WTC11 (cell line): Measurements from ENCODE around the gene COL25A1. TPM values are rescaled to one million over a fixed set of nuclear protein-coding genes. Genes with fewer than 3 reads are reported as not detected.

Source experiments
- ATAC-seq: fragments of 200-7000 bp; cut with Tn5 transposase; 2 replicates; pipeline ENCODE4 v1.10.0; 2021; ENCODE audit warnings: mild to moderate bottlenecking, moderate library complexity
- CTCF ChIA-PET: fragments of 300-600 bp; sonication (Branson Sonifier 250); formaldehyde crosslinking; loops from one replicate; lab custom pipeline; 2021; ENCODE audit warnings: antibody characterized with exemption; lab: Charles Lee
- POLR2A ChIA-PET: fragments of 350-600 bp; sonication (Branson Sonifier 250); formaldehyde crosslinking; loops from one replicate; lab custom pipeline; 2021; ENCODE audit warnings: antibody characterized with exemption; lab: Charles Lee
- DNase-seq: peaks from one replicate; pipeline ENCODE4 v3.0.0; 2021; ENCODE audit warnings: low spot score
- H3K27ac Mint-ChIP-seq: 2 replicates; pipeline ENCODE4 v1.8.0; 2021; ENCODE audit warnings: mixed read lengths
- H3K27me3 Mint-ChIP-seq: 2 replicates; pipeline ENCODE4 v1.8.0; 2021; ENCODE audit warnings: low read depth, mild to moderate bottlenecking, moderate library complexity, mixed read lengths
- H3K36me3 Mint-ChIP-seq: 2 replicates; pipeline ENCODE4 v1.8.0; 2021; ENCODE audit warnings: mixed read lengths
- H3K4me1 Mint-ChIP-seq: 2 replicates; pipeline ENCODE4 v1.8.0; 2022; ENCODE audit warnings: mixed read lengths
- H3K4me3 Mint-ChIP-seq: 2 replicates; pipeline ENCODE4 v1.8.0; 2021; ENCODE audit warnings: mild to moderate bottlenecking, moderate library complexity, mixed read lengths
- H3K9me3 Mint-ChIP-seq: 2 replicates; pipeline ENCODE4 v1.8.0; 2021; ENCODE audit warnings: mixed read lengths
- AR ChIP-seq: fragments of 250-450 bp; sonication (Bioruptor Pico); IDR thresholded peaks from 2 replicates; pipeline ENCODE4 v1.9.0; 2021; ENCODE audit warnings: mild to moderate bottlenecking
- ATF2 ChIP-seq: sonication (generic); formaldehyde crosslinking; IDR thresholded peaks from 2 replicates; pipeline ENCODE4 v1.8.1; 2022; ENCODE audit warnings: low read depth, missing genetic modification reagents, borderline replicate concordance
- CREM ChIP-seq: sonication (generic); formaldehyde crosslinking; IDR thresholded peaks from 2 replicates; pipeline ENCODE4 v1.8.1; 2022; ENCODE audit warnings: mild to moderate bottlenecking, missing genetic modification reagents, moderate library complexity
- E2F5 ChIP-seq: sonication (generic); formaldehyde crosslinking; IDR thresholded peaks from 2 replicates; pipeline ENCODE4 v1.8.1; 2022; ENCODE audit warnings: mild to moderate bottlenecking, moderate library complexity, missing genetic modification reagents
- EMX1 ChIP-seq: fragments of 250-450 bp; sonication (Bioruptor Pico); IDR thresholded peaks from 2 replicates; pipeline ENCODE4 v1.8.0; 2021; ENCODE audit warnings: mild to moderate bottlenecking
- ESRRA ChIP-seq: sonication (generic); formaldehyde crosslinking; IDR thresholded peaks from 2 replicates; pipeline ENCODE4 v1.8.1; 2022; ENCODE audit warnings: mild to moderate bottlenecking, missing genetic modification reagents, borderline replicate concordance
- ETV6 ChIP-seq: sonication (generic); formaldehyde crosslinking; IDR thresholded peaks from 2 replicates; pipeline ENCODE4 v1.8.1; 2022; ENCODE audit warnings: mild to moderate bottlenecking, missing genetic modification reagents
- FOXJ3 ChIP-seq: sonication (generic); formaldehyde crosslinking; IDR thresholded peaks from 2 replicates; pipeline ENCODE4 v1.9.0; 2021; ENCODE audit warnings: missing genetic modification reagents, mild to moderate bottlenecking, borderline replicate concordance
- FOXP4 ChIP-seq: sonication (generic); formaldehyde crosslinking; IDR thresholded peaks from 2 replicates; pipeline ENCODE4 v1.8.0; 2022; ENCODE audit warnings: mild to moderate bottlenecking, missing genetic modification reagents
- GRHL2 ChIP-seq: fragments of 250-450 bp; sonication (Bioruptor Pico); IDR thresholded peaks from 2 replicates; pipeline ENCODE4 v1.8.0; 2022; ENCODE audit warnings: mild to moderate bottlenecking, moderate library complexity; ENCODE audit not compliant: insufficient replicate concordance, severe bottlenecking
- JAZF1 ChIP-seq: fragments of 250-450 bp; sonication (Bioruptor Pico); IDR thresholded peaks from 2 replicates; pipeline ENCODE4 v1.9.0; 2021; ENCODE audit warnings: moderate library complexity, mild to moderate bottlenecking, inconsistent platforms
- JUN ChIP-seq: sonication (generic); formaldehyde crosslinking; IDR thresholded peaks from 2 replicates; pipeline ENCODE4 v1.8.0; 2023; ENCODE audit warnings: mild to moderate bottlenecking, missing genetic modification reagents
- KAT7 ChIP-seq: sonication (generic); formaldehyde crosslinking; IDR thresholded peaks from 2 replicates; pipeline ENCODE4 v1.8.1; 2023; ENCODE audit warnings: missing genetic modification reagents, mild to moderate bottlenecking, borderline replicate concordance
- NR2C2 ChIP-seq: sonication (generic); formaldehyde crosslinking; IDR thresholded peaks from 2 replicates; pipeline ENCODE4 v1.8.0; 2022; ENCODE audit warnings: mild to moderate bottlenecking, missing genetic modification reagents
- PREB ChIP-seq: sonication (generic); formaldehyde crosslinking; IDR thresholded peaks from 2 replicates; pipeline ENCODE4 v1.8.1; 2022; ENCODE audit warnings: mild to moderate bottlenecking, missing genetic modification reagents, moderate library complexity, borderline replicate concordance
- SMAD3 ChIP-seq: sonication (generic); formaldehyde crosslinking; IDR thresholded peaks from 2 replicates; pipeline ENCODE4 v1.8.0; 2022; ENCODE audit warnings: missing genetic modification reagents, mild to moderate bottlenecking, borderline replicate concordance
- TCF7 ChIP-seq: sonication (generic); formaldehyde crosslinking; IDR thresholded peaks from 2 replicates; pipeline ENCODE4 v1.8.0; 2022; ENCODE audit warnings: mild to moderate bottlenecking, low read depth, missing genetic modification reagents, moderate library complexity
- TP53 ChIP-seq: sonication (generic); formaldehyde crosslinking; IDR thresholded peaks from 2 replicates; pipeline ENCODE4 v1.8.1; 2023; ENCODE audit warnings: mild to moderate bottlenecking, missing genetic modification reagents
- ZBTB21 ChIP-seq: sonication (generic); formaldehyde crosslinking; IDR thresholded peaks from 2 replicates; pipeline ENCODE4 v1.8.1; 2023; ENCODE audit warnings: mild to moderate bottlenecking, missing genetic modification reagents, borderline replicate concordance
- ZNF138 ChIP-seq: sonication (generic); formaldehyde crosslinking; conservative IDR thresholded peaks from 2 replicates; pipeline ENCODE4 v1.8.1; 2022; ENCODE audit warnings: mild to moderate bottlenecking, moderate library complexity, missing genetic modification reagents
- ZNF232 ChIP-seq: sonication (generic); formaldehyde crosslinking; IDR thresholded peaks from 2 replicates; pipeline ENCODE4 v1.8.0; 2022; ENCODE audit warnings: mild to moderate bottlenecking, missing genetic modification reagents
- ZNF396 ChIP-seq: fragments of 250-450 bp; sonication (Bioruptor Pico); IDR thresholded peaks from 2 replicates; pipeline ENCODE4 v1.8.0; 2021; ENCODE audit warnings: mild to moderate bottlenecking, moderate library complexity, borderline replicate concordance
- ZSCAN18 ChIP-seq: fragments of 250-450 bp; sonication (Bioruptor Pico); IDR thresholded peaks from 2 replicates; pipeline ENCODE4 v2.1.2; 2022; ENCODE audit warnings: mild to moderate bottlenecking, moderate library complexity
- total RNA-seq: library from RNA; stranded (reverse); gene quantifications from 3 replicates; pipeline ENCODE4 v1.2.3, GENCODE V29; 2021

COL25A1 gene
- total RNA-seq, 1 experiment from 2014 or later = 6.6 TPM

- TF ChIP-seq ZSCAN18 (CRISPR knock-in tag) = no peak
These were observed 173.9 kb downstream of the COL25A1 start (continued) for GRCh38 chr4:109128589-109128988.

GRCh38 chr4:109127866-109128265, 174.6 kb downstream of the COL25A1 start:
- Mint-ChIP-seq H3K36me3 (no peaks in the 10 kb centered on the region), H3K4me1 (peaks cover 19% of the 10 kb centered on the region), H3K9me3 (no peaks in the 10 kb centered on the region), H3K27me3 (no peaks in the 10 kb centered on the region), H3K4me3 (no peak overlapping the region), H3K27ac (no peak overlapping the region)
- ATAC-seq (peak; percentile 44), DNase-seq (no peak)
- no peak for TF ChIP-seq AR (CRISPR knock-in tag)
- no peak for TF ChIP-seq TCF7
- CTCF ChIA-PET = interaction anchor here (1.1 to 1.6 kb wide), 2 partner anchors 35 to 165 kb away, joined by 3 to 4 read pairs; no protein-coding TSS in a partner anchor
- POLR2A ChIA-PET = no interaction called here

- DNase-seq = no peak
- no peaks in the 10 kb centered on the region for H3K27me3 Mint-ChIP-seq
- H3K27ac Mint-ChIP-seq = no peak overlapping the region
- no peak for TF ChIP-seq ESRRA (CRISPR knock-in tag)
- no peak for TF ChIP-seq FOXP4 (CRISPR knock-in tag)
- TF ChIP-seq ZNF396 (CRISPR knock-in tag) = no peak
- no peak for TF ChIP-seq ETV6
- no peak for TF ChIP-seq TP53 (CRISPR knock-in tag)
- TF ChIP-seq PREB (CRISPR knock-in tag) = no peak
- TF ChIP-seq EMX1 = no peak
- no peak for TF ChIP-seq ZNF232 (CRISPR knock-in tag)
- no peak for TF ChIP-seq ATF2 (CRISPR knock-in tag)
- no peak for TF ChIP-seq SMAD3 (CRISPR knock-in tag)
- TF ChIP-seq KAT7 (CRISPR knock-in tag) = no peak
- no peak for TF ChIP-seq CREM (CRISPR knock-in tag)
- TF ChIP-seq JUN (CRISPR knock-in tag) = no peak
- no peak for TF ChIP-seq ZNF138 (CRISPR knock-in tag)
- TF ChIP-seq FOXJ3 (CRISPR knock-in tag) = no peak
- no peak for TF ChIP-seq JAZF1 (CRISPR knock-in tag)
- no peak for TF ChIP-seq NR2C2 (CRISPR knock-in tag)
- TF ChIP-seq E2F5 = no peak
- TF ChIP-seq GRHL2 (CRISPR knock-in tag) = no peak
- no peak for TF ChIP-seq ZBTB21 (CRISPR knock-in tag)
- CTCF ChIA-PET = interaction anchor here (1.6 kb wide), 1 partner anchor 166 kb away, joined by 4 read pairs; no protein-coding TSS in a partner anchor
- H3K9me3 Mint-ChIP-seq = no peaks in the 10 kb centered on the region
- no peak for ATAC-seq
- POLR2A ChIA-PET = no interaction called here
- no peak overlapping the region for H3K4me3 Mint-ChIP-seq
- H3K4me1 Mint-ChIP-seq = peaks cover 19% of the 10 kb centered on the region
- no peaks in the 10 kb centered on the region for H3K36me3 Mint-ChIP-seq
These were observed 175.6 kb downstream of the COL25A1 start for GRCh38 chr4:109126856-109127255.
